HFF-Myc (cell line): ENCODE measurements around the gene CTNNA3.
"Not testable (repeated sequence)": the region's sequence is repeated elsewhere in the genome, so short reads cannot be mapped to it uniquely, and the experiment has no call there.

Experiments
- DNase-seq: peaks from one replicate; pipeline ENCODE4 v3.0.0-alpha.2; 2011; ENCODE audit warnings: low read depth; ENCODE audit errors: extremely low read depth
- H3K4me3 ChIP-seq: replicated peaks from 2 replicates; pipeline ENCODE4 v1.5.1; 2011; ENCODE audit warnings: low read depth, mild to moderate bottlenecking, control low read depth, low read length
- TF ChIP-seq, protein P1 (sequence below): IDR thresholded peaks from 2 replicates; pipeline ENCODE4 v1.5.1; 2012; ENCODE audit warnings: mild to moderate bottlenecking, low read depth, low read length, control low read depth; ENCODE audit errors: missing control alignments

Gene CTNNA3

DNA sequence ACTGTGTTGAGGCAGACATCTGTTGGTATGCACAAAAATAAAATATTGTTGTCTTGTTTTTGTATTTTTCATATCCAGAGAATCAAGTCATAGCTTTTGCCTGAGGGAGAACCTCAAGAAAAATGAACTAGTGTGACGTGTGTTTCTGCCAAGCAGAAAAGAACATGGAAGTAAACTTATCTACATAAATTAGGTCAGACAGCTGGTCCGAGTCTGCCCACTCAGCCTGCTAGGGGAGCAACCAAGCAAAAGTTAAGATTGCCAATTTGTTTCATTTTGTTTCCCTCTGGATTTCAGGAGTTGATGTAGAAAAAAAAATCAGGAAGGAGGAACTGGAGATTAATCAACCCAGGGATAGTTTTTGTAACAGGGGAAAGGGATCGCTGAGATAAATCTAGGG lies 1342.6 kb downstream of the CTNNA3 start:
- H3K4me3 ChIP-seq: no peak overlapping the region
- DNase-seq: no peak
- TF ChIP-seq, protein P1, sequence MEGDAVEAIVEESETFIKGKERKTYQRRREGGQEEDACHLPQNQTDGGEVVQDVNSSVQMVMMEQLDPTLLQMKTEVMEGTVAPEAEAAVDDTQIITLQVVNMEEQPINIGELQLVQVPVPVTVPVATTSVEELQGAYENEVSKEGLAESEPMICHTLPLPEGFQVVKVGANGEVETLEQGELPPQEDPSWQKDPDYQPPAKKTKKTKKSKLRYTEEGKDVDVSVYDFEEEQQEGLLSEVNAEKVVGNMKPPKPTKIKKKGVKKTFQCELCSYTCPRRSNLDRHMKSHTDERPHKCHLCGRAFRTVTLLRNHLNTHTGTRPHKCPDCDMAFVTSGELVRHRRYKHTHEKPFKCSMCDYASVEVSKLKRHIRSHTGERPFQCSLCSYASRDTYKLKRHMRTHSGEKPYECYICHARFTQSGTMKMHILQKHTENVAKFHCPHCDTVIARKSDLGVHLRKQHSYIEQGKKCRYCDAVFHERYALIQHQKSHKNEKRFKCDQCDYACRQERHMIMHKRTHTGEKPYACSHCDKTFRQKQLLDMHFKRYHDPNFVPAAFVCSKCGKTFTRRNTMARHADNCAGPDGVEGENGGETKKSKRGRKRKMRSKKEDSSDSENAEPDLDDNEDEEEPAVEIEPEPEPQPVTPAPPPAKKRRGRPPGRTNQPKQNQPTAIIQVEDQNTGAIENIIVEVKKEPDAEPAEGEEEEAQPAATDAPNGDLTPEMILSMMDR: no peak

DNA sequence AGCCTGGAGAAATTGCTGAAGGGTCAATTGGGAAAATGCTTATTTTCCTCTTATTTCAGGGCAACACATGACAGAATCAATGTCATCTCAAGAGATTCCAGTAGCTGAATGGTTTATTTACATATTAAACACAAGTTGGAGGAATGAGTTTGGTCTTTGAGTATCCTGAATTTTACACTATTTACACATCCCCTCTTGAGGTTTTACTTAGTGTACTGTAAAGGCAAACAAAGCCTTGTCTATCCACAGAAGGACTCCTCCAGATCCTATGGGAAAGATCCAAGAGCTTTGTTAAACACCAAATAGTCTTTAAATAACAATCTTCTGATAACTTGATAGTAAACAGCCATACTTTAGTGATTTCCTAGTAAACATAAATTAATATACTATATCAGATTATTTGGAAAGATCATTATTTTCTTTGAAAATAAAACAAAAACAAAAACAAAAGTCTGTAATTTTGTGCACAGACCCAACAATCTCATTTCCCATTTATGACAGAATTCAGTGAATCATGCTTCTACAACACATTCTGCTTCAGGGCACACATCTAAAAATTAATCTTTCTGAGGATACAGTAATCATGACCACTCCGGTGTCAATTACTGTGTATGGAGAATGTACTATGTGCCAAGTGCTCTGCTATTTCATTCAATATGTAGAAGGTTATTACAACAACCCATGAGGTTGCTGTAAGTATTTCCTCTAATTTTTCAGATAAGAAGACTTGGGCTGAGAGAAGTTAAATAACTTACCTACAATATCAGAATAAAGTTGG lies 1345.2 kb downstream of the CTNNA3 start:
- DNase-seq: no peak
- TF ChIP-seq, protein P1: no peak

DNA sequence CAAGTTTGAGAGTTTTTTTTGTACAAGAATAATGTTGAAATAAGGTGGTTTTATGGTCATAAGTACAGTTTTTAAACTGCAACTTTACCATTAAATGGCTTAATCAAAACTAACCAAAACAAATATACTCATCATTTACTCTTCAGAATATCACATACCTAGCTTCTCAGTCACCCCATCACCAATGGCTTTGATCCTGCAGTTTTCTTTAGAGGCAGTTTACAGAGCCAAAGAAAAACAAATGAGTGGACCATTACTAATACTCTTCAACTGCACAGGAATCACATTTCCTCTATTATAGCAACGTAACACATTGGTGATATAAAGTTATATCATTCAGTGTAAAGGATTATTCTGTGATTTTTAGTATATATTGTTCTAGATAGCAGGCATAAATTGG lies 1346.3 kb downstream of the CTNNA3 start:
- TF ChIP-seq, protein P1: no peak
- no peak for DNase-seq
- no peak overlapping the region for H3K4me3 ChIP-seq

More for the DNA sequence above, 1345.2 kb downstream of the CTNNA3 start:
- H3K4me3 ChIP-seq: no peak overlapping the region

DNA sequence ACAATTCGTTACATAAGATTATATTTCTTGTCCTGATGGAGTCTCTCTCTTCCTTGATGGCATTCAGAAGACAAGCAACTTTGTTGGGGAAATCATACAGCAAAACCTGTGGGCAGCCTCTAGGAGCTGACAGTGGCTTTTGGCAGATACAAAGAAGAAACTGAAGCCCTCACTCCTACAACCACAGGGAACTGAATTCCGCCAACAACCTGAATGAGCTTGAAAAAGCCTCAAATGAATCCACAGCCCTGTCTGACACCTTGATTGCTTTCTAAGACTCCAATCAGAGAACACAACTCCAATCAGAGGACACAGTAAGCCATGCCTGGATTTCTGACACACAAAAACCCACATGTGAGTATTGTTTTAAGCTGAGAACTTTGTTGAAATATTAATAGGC lies 1346.9 kb downstream of the CTNNA3 start:
- no peak overlapping the region for H3K4me3 ChIP-seq
- TF ChIP-seq, protein P1: no peak
- DNase-seq: no peak

DNA sequence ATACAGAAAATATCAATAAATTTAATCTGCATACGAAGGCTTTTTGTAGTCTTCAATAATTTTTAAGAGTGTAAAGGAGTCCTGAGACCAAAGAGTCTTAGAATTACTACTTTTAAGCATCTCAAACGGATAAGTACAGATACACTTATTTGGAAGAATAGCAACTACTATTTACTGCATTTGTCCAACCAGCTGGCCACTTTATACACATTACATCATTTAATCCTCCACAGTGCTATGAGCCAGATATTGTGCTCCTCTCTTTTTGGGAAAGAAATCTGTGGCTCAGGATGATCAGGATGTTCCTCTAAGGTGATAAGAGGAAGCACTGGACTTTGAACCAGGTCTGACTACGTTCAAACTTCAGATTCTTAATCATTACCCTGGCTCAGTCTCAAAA lies 1358.8 kb downstream of the CTNNA3 start:
- DNase-seq: no peak
- TF ChIP-seq, protein P1: no peak
- no peak overlapping the region for H3K4me3 ChIP-seq

DNA sequence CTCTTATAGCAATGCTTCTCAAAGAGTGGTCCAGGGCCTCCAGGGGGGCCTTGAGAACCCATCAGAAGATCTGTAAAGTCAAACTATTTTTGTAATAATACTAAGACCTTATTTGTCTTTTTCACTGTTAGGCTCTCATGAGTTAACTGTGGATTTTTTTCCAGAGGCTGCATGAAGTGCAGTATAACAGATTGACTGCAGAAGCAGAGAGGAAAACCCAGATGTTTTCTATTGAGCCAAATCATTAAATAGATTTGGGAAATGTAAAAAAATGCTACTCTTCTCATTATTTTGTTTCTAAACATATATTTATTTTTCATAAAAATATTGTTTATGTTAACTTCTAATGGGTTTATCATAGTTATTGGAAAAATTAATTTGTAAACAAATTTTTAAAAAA lies 1359.2 kb downstream of the CTNNA3 start:
- H3K4me3 ChIP-seq: no peak overlapping the region
- TF ChIP-seq, protein P1: no peak

DNA sequence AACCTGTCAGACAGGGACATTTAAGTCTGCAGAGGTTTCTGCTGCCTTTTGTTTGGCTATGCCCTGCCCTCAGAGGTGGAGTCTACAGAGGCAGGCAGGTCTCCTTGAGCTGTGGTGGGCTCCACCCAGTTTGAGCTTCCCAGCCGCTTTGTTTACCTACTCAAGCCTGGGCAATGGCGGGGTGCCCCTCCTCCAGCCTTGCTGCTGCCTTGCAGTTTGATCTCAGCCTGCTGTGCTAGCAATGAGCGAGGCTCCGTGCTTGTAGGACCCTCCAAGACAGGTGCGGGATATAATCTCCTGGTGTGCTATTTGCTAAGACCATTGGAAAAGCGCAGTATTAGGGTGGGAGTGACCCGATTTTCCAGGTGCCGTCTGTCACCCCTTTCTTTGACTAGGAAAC lies 1360.2 kb downstream of the CTNNA3 start:
- H3K4me3 ChIP-seq, DNase-seq: not testable (repeated sequence)

More for the DNA sequence above, 1359.2 kb downstream of the CTNNA3 start:
- DNase-seq: no peak
